Lower leg skin (tissue), 3 donors: ENCODE data around the gene OTUD7B.

Experiments used
- CTCF ChIP-seq, 3 donors: fragments of 450-650 bp; IDR thresholded peaks; one replicate each; pipeline ENCODE4 v1.5.1; 2016; ENCODE audit warnings: antibody characterized with exemption in 3 of 3, mild to moderate bottlenecking in 3 of 3, moderate library complexity in 2 of 3
- POLR2A ChIP-seq, 2 donors: fragments of 450-650 bp; IDR thresholded peaks; one replicate each; pipeline ENCODE4 v1.6.1; 2016 to 2017; ENCODE audit warnings: antibody characterized with exemption in 2 of 2, mild to moderate bottlenecking in 1 of 2, moderate library complexity in 1 of 2

- TF ChIP-seq POLR2A (IDR thresholded peaks at IDR 0.05) (no peak), CTCF (IDR thresholded peaks at IDR 0.05) (no peak)
These were observed 8.3 kb downstream of the OTUD7B start for GRCh38 chr1:150002217-150002616.
